RWPE2 (cell line): ENCODE measurements around the gene MUC20.

ENCODE experiments used
- ATAC-seq: fragments of 200-7000 bp; cut with Tn5 transposase; 3 replicates; pipeline ENCODE4 v1.9.1; 2021; ENCODE audit warnings: low read depth
- DNase-seq: peaks from one replicate; pipeline ENCODE4 v3.0.0-alpha.2; 2020; ENCODE audit warnings: low spot score
- H3K27ac ChIP-seq: fragments of 450-650 bp; 2 replicates; pipeline ENCODE4 v1.5.1; 2017; ENCODE audit warnings: mild to moderate bottlenecking; ENCODE audit not compliant: poor library complexity, severe bottlenecking
- H3K27me3 ChIP-seq: fragments of 250-450 bp; sonication (Bioruptor Pico); 2 replicates; pipeline ENCODE4 v1.5.1; 2021; ENCODE audit warnings: mild to moderate bottlenecking, moderate library complexity; ENCODE audit not compliant: insufficient read depth, poor library complexity, severe bottlenecking
- H3K36me3 ChIP-seq: fragments of 250-450 bp; sonication (Bioruptor Pico); 2 replicates; pipeline ENCODE4 v1.5.1; 2020; ENCODE audit warnings: low read depth, mild to moderate bottlenecking, moderate library complexity
- H3K4me1 ChIP-seq: fragments of 250-450 bp; sonication (Bioruptor Pico); 2 replicates; pipeline ENCODE4 v1.5.1; 2021; ENCODE audit warnings: mild to moderate bottlenecking, moderate library complexity; ENCODE audit not compliant: insufficient read depth, poor library complexity, severe bottlenecking
- H3K4me3 ChIP-seq: fragments of 250-450 bp; sonication (Bioruptor Pico); 2 replicates; pipeline ENCODE4 v1.5.1; 2021; ENCODE audit warnings: mild to moderate bottlenecking, moderate library complexity; ENCODE audit not compliant: severe bottlenecking
- H3K9me3 ChIP-seq: fragments of 250-450 bp; sonication (Bioruptor Pico); 2 replicates; pipeline ENCODE4 v1.5.1; 2021; ENCODE audit warnings: mild to moderate bottlenecking, moderate library complexity; ENCODE audit not compliant: severe bottlenecking
- TF ChIP-seq, protein P1 (sequence below): fragments of 450-650 bp; IDR thresholded peaks from one replicate; pipeline ENCODE4 v1.5.1; 2017; ENCODE audit warnings: mild to moderate bottlenecking, moderate library complexity; ENCODE audit not compliant: poor library complexity, severe bottlenecking

The MUC20 gene

DNA sequence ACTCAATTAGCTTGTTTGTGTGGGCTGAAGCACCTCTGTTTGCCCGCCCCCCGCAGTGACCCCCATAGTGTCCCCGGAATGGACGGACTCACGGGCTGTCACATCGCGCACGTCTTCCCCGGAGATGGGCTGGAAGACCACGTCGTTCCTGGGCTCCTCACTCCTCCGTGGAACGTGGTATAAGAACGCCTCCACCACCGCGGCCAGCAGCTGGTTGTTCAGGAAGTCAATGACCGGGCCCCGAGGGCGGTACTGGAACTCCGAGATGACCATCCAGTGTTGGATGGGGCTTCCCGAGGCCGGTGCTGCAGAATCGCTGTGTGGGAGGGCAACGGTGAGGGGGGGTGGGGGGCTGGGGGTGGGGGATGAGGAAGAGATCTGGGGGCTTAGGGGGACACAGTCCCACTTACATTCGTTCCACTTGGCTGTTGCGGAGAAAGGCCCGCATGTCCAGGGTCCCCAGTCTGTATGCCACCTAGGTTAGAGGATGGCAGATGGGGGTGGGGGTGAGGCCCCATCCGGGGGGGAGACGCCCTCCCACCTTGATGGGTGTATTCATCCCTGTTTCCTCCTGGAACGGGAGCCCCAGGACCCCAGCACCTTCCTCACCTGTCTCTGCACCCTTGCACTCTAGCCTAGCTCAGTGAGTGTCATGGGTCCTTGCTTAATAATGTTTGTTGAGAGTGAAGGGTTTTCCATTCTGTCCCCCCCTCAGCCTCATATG, 30.2 kb downstream of the MUC20 start:
- no peaks in the 10 kb centered on the region for H3K4me1 ChIP-seq
- H3K9me3 ChIP-seq: no peaks in the 10 kb centered on the region
- no peaks in the 10 kb centered on the region for H3K36me3 ChIP-seq
- DNase-seq: no peak
- no peak for ATAC-seq
- H3K4me3 ChIP-seq: no peak overlapping the region
- TF ChIP-seq, protein P1, sequence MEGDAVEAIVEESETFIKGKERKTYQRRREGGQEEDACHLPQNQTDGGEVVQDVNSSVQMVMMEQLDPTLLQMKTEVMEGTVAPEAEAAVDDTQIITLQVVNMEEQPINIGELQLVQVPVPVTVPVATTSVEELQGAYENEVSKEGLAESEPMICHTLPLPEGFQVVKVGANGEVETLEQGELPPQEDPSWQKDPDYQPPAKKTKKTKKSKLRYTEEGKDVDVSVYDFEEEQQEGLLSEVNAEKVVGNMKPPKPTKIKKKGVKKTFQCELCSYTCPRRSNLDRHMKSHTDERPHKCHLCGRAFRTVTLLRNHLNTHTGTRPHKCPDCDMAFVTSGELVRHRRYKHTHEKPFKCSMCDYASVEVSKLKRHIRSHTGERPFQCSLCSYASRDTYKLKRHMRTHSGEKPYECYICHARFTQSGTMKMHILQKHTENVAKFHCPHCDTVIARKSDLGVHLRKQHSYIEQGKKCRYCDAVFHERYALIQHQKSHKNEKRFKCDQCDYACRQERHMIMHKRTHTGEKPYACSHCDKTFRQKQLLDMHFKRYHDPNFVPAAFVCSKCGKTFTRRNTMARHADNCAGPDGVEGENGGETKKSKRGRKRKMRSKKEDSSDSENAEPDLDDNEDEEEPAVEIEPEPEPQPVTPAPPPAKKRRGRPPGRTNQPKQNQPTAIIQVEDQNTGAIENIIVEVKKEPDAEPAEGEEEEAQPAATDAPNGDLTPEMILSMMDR: no peak
- H3K27me3 ChIP-seq: no peaks in the 10 kb centered on the region
- H3K27ac ChIP-seq: no peak overlapping the region

DNA sequence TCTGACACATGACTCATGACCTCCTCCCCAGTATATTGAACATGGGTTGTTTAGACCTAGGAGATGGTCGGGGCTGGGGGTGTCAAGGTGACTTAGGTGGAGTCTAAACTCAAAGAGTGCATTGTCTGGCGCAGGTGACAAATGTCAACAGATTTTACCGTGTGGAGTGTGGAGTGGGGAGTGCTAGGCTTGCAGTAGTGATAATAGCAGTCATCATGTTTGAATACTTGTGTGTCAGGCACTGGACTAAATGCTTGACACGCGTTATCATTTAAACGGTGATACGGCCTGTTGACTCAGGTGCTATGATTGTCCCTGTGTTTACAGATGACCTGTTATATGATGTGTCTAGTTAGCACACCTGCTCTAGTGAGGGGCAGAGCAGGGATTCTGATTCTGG, 30.8 kb downstream of the MUC20 start:
- Histone ChIP-seq H3K9me3 (no peaks in the 10 kb centered on the region), H3K4me1 (no peaks in the 10 kb centered on the region), H3K27me3 (no peaks in the 10 kb centered on the region), H3K4me3 (no peak overlapping the region), H3K36me3 (no peaks in the 10 kb centered on the region), H3K27ac (no peak overlapping the region)
- TF ChIP-seq, protein P1: no peak
- DNase-seq: no peak
- ATAC-seq: no peak

- H3K27ac ChIP-seq: no peak overlapping the region
- ATAC-seq (no peak), DNase-seq (no peak)
- H3K36me3 ChIP-seq: no peaks in the 10 kb centered on the region
- H3K4me3 ChIP-seq: no peak overlapping the region
- H3K4me1 ChIP-seq: no peaks in the 10 kb centered on the region
- H3K27me3 ChIP-seq: no peaks in the 10 kb centered on the region
- TF ChIP-seq, protein P1: no peak
- no peaks in the 10 kb centered on the region for H3K9me3 ChIP-seq
These were observed 31.3 kb downstream of the MUC20 start for GRCh38 chr3:195752066-195752465.

- Histone ChIP-seq H3K4me1 (no peaks in the 10 kb centered on the region), H3K27me3 (peaks cover 2% of the 10 kb centered on the region), H3K36me3 (no peaks in the 10 kb centered on the region), H3K27ac (no peak overlapping the region), H3K4me3 (no peak overlapping the region), H3K9me3 (no peaks in the 10 kb centered on the region)
- TF ChIP-seq, protein P1: no peak
- ATAC-seq (no peak), DNase-seq (no peak)
These were observed 32.0 kb downstream of the MUC20 start for GRCh38 chr3:195752546-195753331.

DNA sequence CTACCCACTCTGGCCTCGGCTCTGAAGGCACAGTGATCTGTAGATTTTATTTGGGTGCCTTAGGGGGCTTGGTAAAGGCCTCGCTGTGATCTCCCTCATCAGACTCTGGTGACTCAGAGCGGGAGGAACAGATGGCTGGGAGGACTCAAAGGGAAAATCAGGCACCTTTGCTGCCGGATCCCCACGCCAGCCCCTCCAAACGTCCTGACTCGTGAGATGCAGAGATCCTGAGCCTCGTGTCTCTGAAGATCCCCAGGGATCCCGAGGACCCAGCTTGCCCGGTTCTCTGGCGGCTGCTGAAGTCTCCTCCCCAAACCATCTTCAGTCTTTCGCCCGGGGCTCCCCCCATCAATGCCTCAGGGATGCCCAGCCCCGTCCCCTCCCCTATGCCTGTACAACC, 32.8 kb downstream of the MUC20 start:
- H3K27ac ChIP-seq: no peak overlapping the region
- H3K4me3 ChIP-seq: no peak overlapping the region
- ATAC-seq (no peak), DNase-seq (no peak)
- no peaks in the 10 kb centered on the region for H3K9me3 ChIP-seq
- TF ChIP-seq, protein P1: no peak
- H3K27me3 ChIP-seq: peaks cover 5% of the 10 kb centered on the region
- no peaks in the 10 kb centered on the region for H3K36me3 ChIP-seq
- H3K4me1 ChIP-seq: no peaks in the 10 kb centered on the region
